ENCODE measurements around the gene BCL2L14. TPM values are rescaled to one million over a fixed set of nuclear protein-coding genes. Genes with fewer than 3 reads are reported as not detected.

The BCL2L14 gene
- total and polyA plus RNA-seq, 2 of the 13 experiments (the other 11 are each of a cell fraction or from before 2014, with no cell fraction given), result 0.11 TPM; not detected in 1

GRCh38 chr12:12032851-12033797 is 37.6 kb upstream of the BCL2L14 start:
- Histone ChIP-seq H4K20me1 (ENCODE audit: insufficient read depth, low read length) (no peaks in the 10 kb centered on the region), H3K79me2 (ENCODE audit: insufficient read depth, low read length) (no peaks in the 10 kb centered on the region), H2AFZ (ENCODE audit: low read length) (peak overlapping the region; percentile 17), H3K9ac (ENCODE audit: insufficient read depth, low read depth, low read length) (0 out of 2 replicates have a peak overlapping the region, but pooled peaks have one; percentile 44), H3K4me1 (ENCODE audit: insufficient read depth, low read length) (peaks cover 19% of the 10 kb centered on the region), H3K9me3 (ENCODE audit: low read length) (no peaks in the 10 kb centered on the region), H3K27ac (ENCODE audit: extremely low read length, insufficient read depth, low read length) (no peak overlapping the region), H3K4me2 (ENCODE audit: low read depth, low read length) (peak overlapping the region; percentile 77), H3K4me3 (replicated peaks in 1 of 3; ENCODE audit: insufficient read depth in 1 of 3, low read depth in 2 of 3, low read length in 3 of 3) (peak overlapping the region in 2 of 3 experiments; percentile 43 to 59; a peak in 4 of 6 replicates), H3K36me3 (replicated peaks in 1 of 2; ENCODE audit: control insufficient read depth in 1 of 2, insufficient read depth in 2 of 2, low read length in 2 of 2) (no peaks in the 10 kb centered on the region), H3K27me3 (ENCODE audit: control insufficient read depth in 1 of 2, insufficient read depth in 2 of 2, low read length in 2 of 2) (peaks cover 3 to 7% of the 10 kb centered on the region in 2 experiments; a peak in 1 of 5 replicates)
- WGBS (ENCODE audit: low lambda C conversion rate), result 21% methylated on average over 27 of the region's 27 CpGs
- ChIA-PET CTCF (ENCODE audit: low intra/inter-chr PET ratio, low total read pairs) (interaction anchor here (0.6 to 2.3 kb wide), 4 partner anchors 411 to 479 kb away, joined by 3 to 51 read pairs (median 5); no protein-coding TSS in a partner anchor), POLR2A (interaction anchor here (0.8 kb wide), 1 partner anchor 450 kb away, joined by 4 read pairs; no protein-coding TSS in a partner anchor)
- ATAC-seq (peak; percentile 80), DNase-seq (ENCODE audit: low spot score) (peak; percentile 72), FAIRE-seq (peak; percentile 90)
- intact Hi-C loops (cut with micrococcal nuclease; ENCODE audit: unreplicated experiment), result loop anchor here (1.0 to 10.0 kb wide), 4 partner anchors 128 to 479 kb away; no protein-coding TSS in a partner anchor
- BruUV-seq (replicated peaks), result no TSS peak
- in situ Hi-C loops (cut with HindIII; ENCODE audit: extremely low pct_ligation_motif_present, low pct_unique_long_range_greater_than_20kb), result loop anchor here (5.0 kb wide), 1 partner anchor 451 kb away; no protein-coding TSS in a partner anchor
- no peak for TF ChIP-seq SRSF9 (IDR thresholded peaks at IDR 0.05; ENCODE audit: borderline replicate concordance, insufficient read depth, low read depth, low read length, poor library complexity, severe bottlenecking)
- 0 out of 2 replicates have a peak, but pooled peaks have one; percentile 33 for TF ChIP-seq MEIS1 (CRISPR knock-in tag; IDR thresholded peaks at IDR 0.05; ENCODE audit: borderline replicate concordance)
- no peak for TF ChIP-seq DPF2 (CRISPR knock-in tag; IDR thresholded peaks at IDR 0.05; ENCODE audit: borderline replicate concordance, low read depth)
- no peak for TF ChIP-seq ZNF121 (CRISPR knock-in tag; IDR thresholded peaks at IDR 0.05)
- TF ChIP-seq CSRNP1 (CRISPR knock-in tag; IDR thresholded peaks at IDR 0.05), result no peak
- no peak for TF ChIP-seq ZNF569 (CRISPR knock-in tag; IDR thresholded peaks at IDR 0.05; ENCODE audit: borderline replicate concordance)
- TF ChIP-seq NFAT5 (CRISPR knock-in tag; IDR thresholded peaks at IDR 0.05), result no peak
- no peak for TF ChIP-seq ZBTB3 (CRISPR knock-in tag; IDR thresholded peaks at IDR 0.05; ENCODE audit: borderline replicate concordance, low read depth)
- no peak for TF ChIP-seq ZNF296 (CRISPR knock-in tag; conservative IDR thresholded peaks at IDR 0.05)
- no peak for TF ChIP-seq DMTF1 (CRISPR knock-in tag; IDR thresholded peaks at IDR 0.05)
- no peak for TF ChIP-seq RELA (CRISPR knock-in tag; IDR thresholded peaks at IDR 0.05)
